Measurements from ENCODE around the gene STIMATE.

STIMATE gene

DNA sequence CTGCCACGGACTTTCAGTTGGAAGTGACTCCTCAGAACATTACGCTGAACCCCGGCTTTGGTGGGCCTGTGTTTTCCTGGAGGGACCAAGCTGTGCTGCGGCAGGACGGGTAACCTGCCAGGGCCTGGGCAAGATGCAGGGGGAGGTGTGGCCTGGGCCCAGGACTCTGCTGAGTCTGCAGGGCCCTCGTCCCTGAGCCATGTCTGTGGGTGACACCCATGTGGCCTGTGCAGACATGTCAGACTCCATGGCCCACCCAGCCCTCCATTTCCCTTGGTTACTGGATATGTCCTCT, 107.7 kb downstream of the STIMATE start:
- no peak for DNase-seq

DNA sequence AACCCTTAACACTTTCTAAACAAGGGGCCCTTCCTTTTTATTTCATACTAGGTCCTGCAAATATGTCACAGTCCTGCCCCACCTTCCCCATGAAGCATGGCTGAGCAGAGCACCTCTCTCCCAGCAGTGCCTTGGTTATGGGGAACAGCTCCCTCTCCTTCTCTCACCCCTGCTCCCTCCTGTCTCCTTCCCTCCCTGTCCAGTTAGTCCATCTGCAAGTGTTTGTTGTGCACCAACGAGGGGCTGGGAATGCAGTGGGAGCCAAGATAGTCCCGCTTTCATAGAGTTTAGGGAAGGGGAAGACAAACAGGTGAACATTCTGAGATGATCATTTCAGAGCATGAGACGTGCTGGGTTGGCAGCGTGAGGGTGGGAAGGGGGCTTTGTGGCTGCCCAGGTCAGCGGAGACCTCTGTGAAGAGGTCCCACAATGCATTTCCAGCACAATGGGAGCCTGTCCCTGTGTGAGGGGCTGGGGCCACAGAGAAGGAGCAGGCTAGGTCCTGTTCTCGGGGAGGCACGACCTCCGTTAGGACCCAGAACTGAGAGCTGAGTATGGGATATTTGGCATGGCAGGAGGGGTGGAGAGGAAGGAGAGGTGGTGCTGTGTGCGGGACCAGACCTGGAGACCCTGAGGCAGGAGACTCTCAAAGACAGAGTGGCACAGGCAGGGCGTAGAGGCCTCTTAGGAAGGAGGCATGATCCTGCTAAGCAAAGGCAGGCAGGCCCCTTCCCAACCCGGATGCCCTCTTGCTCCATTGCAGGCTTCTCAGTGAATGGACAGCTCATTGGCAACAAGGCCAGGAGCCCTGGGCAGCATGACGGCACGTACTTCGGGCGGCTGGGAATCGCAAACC, 108.2 kb downstream of the STIMATE start:
- no peak for DNase-seq

DNA sequence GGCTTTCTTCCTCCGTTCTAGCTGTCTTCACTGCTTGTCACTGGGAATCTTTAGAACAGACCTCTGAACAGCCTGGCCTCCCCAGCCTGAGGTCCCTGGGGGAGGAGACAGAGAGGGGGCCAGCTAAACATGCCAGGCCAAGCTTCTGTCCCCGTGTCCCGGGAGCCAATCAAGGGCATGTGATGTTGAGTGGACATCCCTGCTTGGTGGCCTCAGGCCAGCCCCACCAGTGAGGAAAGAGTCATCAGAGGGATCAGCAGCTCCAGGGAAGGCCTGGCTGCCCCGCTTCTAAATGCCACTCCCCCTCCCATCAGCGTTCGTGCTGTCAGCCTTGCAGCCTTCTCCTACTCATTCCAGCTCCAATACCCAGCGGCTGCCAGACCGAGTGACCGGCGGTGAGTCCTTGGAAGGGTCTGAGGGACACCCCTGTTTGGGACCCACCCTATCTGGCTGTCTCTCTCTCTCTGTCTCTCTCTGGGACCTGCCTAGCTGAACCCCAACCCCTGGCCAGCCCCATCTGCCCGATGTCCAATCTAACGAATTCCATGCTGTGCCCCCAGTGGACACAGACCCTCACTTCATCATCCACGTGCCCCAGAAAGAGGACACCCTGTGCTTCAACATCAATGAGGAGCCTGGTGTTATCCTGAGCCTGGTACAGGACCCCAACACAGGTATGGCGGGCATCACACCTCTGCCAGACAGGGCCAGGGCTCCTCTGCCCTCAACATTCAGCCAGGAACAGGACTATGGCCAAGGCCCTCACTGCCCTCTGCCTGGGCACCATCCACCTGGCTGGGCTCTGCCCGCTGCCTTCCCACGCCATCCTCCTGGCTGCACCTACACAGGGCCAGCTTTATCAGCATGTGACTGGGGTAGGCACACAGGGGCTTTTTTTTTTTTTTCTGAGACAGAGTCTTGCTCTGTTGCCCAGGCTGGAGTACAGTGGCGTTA, 109.4 kb downstream of the STIMATE start:
- DNase-seq = no peak

- no peak for DNase-seq
Measured at GRCh38 chr3:52787246-52787645, 110.1 kb downstream of the STIMATE start.

Data from activated CD4-positive, alpha-beta T cell treated with anti-CD3 and anti-CD28 coated beads, Interleukin-2, amount 50 U/mL, for 4 hours (primary cell).